AG10803 (cell line): Measurements from ENCODE around the gene RACGAP1.

Experiments used
- DNase-seq: peaks from one replicate; pipeline ENCODE4 v3.0.0; 2010; ENCODE audit warnings: low read depth
- H3K4me3 ChIP-seq: 2 replicates; pipeline ENCODE4 v1.5.1; 2011; ENCODE audit warnings: mild to moderate bottlenecking, low read length, control low read depth
- TF ChIP-seq, protein P1 (sequence below): conservative IDR thresholded peaks from 2 replicates; pipeline ENCODE4 v1.5.1; 2011; ENCODE audit warnings: mild to moderate bottlenecking, low read length, control low read depth, inconsistent platforms

The RACGAP1 gene

GRCh38 chr12:49950273-49951251 is 74.7 kb downstream of the RACGAP1 start, which contains the start of gene AQP2:
Gene AQP2 (plus strand): TSS chr12:49950737. CDS start chr12:49950831, 94 bp downstream.
- TF ChIP-seq, protein P1, sequence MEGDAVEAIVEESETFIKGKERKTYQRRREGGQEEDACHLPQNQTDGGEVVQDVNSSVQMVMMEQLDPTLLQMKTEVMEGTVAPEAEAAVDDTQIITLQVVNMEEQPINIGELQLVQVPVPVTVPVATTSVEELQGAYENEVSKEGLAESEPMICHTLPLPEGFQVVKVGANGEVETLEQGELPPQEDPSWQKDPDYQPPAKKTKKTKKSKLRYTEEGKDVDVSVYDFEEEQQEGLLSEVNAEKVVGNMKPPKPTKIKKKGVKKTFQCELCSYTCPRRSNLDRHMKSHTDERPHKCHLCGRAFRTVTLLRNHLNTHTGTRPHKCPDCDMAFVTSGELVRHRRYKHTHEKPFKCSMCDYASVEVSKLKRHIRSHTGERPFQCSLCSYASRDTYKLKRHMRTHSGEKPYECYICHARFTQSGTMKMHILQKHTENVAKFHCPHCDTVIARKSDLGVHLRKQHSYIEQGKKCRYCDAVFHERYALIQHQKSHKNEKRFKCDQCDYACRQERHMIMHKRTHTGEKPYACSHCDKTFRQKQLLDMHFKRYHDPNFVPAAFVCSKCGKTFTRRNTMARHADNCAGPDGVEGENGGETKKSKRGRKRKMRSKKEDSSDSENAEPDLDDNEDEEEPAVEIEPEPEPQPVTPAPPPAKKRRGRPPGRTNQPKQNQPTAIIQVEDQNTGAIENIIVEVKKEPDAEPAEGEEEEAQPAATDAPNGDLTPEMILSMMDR, result no peak
- no peak within 1 kb of the TSS for H3K4me3 ChIP-seq
- DNase-seq, result no peak

DNA sequence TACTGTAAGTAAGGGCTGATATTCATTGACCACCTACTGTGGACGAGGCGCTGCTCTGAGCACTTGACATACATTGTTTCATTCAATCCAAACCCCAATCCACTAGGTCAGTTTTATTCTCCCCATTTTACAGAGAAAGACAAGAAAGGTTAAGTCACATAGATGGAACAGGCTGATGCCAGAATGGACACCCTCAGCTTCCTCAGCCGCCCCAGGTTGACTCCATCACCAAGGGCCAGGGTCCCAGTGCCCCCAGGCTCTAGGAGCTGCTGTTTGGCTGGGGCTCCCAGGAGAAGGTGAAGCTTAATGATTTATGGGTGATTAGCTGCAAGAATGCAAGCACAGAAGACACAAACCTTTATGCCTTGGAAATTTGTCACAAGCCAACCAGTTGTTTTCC is 75.4 kb downstream of the RACGAP1 start:
- H3K4me3 ChIP-seq, result no peak overlapping the region
- TF ChIP-seq, protein P1, result no peak
- DNase-seq, result no peak

DNA sequence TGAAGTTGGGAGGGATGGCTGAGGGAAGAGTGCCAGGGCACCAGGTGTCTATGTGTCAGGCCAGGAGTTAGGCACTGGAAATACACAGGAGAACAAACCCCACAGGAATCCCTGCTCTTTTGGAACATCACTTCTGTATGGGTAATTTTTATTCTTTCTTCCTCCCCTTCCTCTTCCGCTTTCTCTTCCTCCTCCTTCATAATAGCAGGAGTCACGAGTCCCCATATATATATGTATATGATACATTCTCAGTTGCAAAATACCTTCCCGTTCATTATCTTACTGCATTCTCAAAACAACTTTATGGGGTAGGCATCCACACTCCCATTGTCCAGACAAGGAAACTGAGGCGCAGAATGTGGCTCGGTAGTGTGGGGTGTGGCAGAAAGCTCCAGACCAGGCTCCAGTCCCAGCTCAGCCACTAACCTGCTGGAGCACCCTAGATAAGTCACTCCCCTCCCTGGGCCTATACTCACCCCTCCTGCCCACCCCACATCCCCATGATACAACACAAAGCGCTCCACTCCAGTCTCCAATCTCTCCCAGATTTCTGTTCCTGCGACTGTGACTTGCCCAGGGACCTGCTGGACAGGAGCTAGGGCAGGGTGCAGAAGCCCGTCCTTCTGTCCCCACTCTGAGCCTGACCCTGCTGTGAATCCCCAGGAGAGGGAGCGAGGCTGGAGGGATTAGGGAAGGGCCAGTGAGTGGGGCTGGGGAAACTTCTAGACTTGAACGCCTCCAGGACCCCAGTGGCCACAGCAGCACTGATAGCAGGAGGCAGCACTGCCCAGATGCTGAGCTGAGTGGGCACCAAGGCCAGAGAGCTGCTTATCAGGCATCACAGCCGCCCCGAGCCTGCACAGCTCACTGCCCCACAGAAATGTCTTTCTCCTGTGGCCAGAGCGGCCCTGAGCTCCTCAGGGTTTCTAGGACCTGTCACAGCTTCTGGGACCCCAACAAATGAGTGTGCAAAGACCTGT is 76.1 kb downstream of the RACGAP1 start:
- TF ChIP-seq, protein P1, result no peak
- DNase-seq, result no peak

GRCh38 chr12:49947593-49948226 is 77.6 kb downstream of the RACGAP1 start:
- TF ChIP-seq, protein P1, result no peak
- no peak for DNase-seq
- H3K4me3 ChIP-seq, result no peak overlapping the region

More for the DNA sequence above, 76.1 kb downstream of the RACGAP1 start:
- no peak overlapping the region for H3K4me3 ChIP-seq

- H3K4me3 ChIP-seq, result no peak overlapping the region
- no peak for DNase-seq
- TF ChIP-seq, protein P1, result no peak
These were observed 78.8 kb downstream of the RACGAP1 start for GRCh38 chr12:49946497-49946896.

- TF ChIP-seq, protein P1, result no peak
- no peak overlapping the region for H3K4me3 ChIP-seq
- DNase-seq, result no peak
These were observed 79.2 kb downstream of the RACGAP1 start for GRCh38 chr12:49946086-49946485.
